OCI-LY3 (cell line): ENCODE results near the gene NYAP2.

ENCODE experiments used
- CTCF ChIP-seq: fragments of 200-600, 300-600 bp; sonication (generic); IDR thresholded peaks from 2 replicates; pipeline ENCODE4 v1.5.1; 2014; ENCODE audit warnings: antibody characterized with exemption, low read length, low read depth
- EZH2phosphoT487 ChIP-seq: fragments of 200-600 bp; shearing (Covaris generic); IDR thresholded peaks from 2 replicates; pipeline ENCODE4 v1.6.1; 2018; ENCODE audit warnings: antibody characterized with exemption, mixed run types, low read depth

GRCh38 chr2:225693259-225693658 is 293.7 kb downstream of the NYAP2 start:
- TF ChIP-seq CTCF (no peak), EZH2phosphoT487 (no peak)
